Right lobe of liver (tissue), 6 donors: ENCODE data around the gene OPHN1. TPM values are rescaled to one million over a fixed set of nuclear protein-coding genes. Genes with fewer than 3 reads are reported as not detected.

Experiments used
- ATAC-seq, 4 donors: fragments of 200-7000 bp; cut with Tn5 transposase; one replicate each; pipeline ENCODE4 v1.9.1; 2020; ENCODE audit warnings: mild to moderate bottlenecking in 4 of 4, moderate library complexity in 4 of 4
- DNase-seq, 3 donors: peaks; one replicate each; pipeline ENCODE4 v3.0.0-alpha.2; 2020
- H3K27ac ChIP-seq, 3 donors: fragments of 200-600 bp; one replicate each; pipeline ENCODE4 v1.8.0; 2022
- H3K27me3 ChIP-seq, 2 donors: fragments of 200-600 bp; one replicate each; pipeline ENCODE4 v1.8.0; 2022
- H3K36me3 ChIP-seq, 4 donors: fragments of 200-600 bp; sonication (generic) in 1 of 4; one replicate each; pipeline versions ENCODE4 v1.5.1 to v1.8.0; 2017 to 2022; ENCODE audit warnings: control low read depth in 1 of 4
- H3K4me1 ChIP-seq, 4 donors: fragments of 200-600 bp; sonication (generic) in 1 of 4; one replicate each; pipeline versions ENCODE4 v1.5.1 to v1.8.0; 2017 to 2022; ENCODE audit warnings: control low read depth in 1 of 4
- H3K4me3 ChIP-seq, 3 donors: fragments of 200-600 bp; one replicate each; pipeline ENCODE4 v1.8.0; 2022
- H3K9me3 ChIP-seq, 4 donors: fragments of 200-600 bp; sonication (generic) in 1 of 4; one replicate each; pipeline versions ENCODE4 v1.5.1 to v1.8.0; 2017 to 2022; ENCODE audit warnings: control low read depth in 1 of 4
- POLR2A ChIP-seq: fragments of 450-650 bp; IDR thresholded peaks from one replicate; pipeline ENCODE4 v1.6.1; 2017; ENCODE audit warnings: antibody characterized with exemption, mild to moderate bottlenecking
- WGBS: methylation state at CpG from one replicate; pipeline ENCODE4 v1.1.6; 2018; ENCODE audit warnings: low coverage, low lambda C conversion rate; ENCODE audit not compliant: insufficient coverage; ENCODE audit errors: missing lambda C conversion rate; 5-methylcytosine and 5-hydroxymethylcytosine counted together
- intact Hi-C, 2 donors: fragments of 100-400 bp; cut with DNase I; formaldehyde crosslinking; loops; one replicate each; pipeline versions ENCODE4 v1.11.2 to v1.14.1; 2022
- total RNA-seq, 6 experiments: library from RNA; depleted of rRNA in 2 of 6; stranded (reverse); fragments of >200 nt in 2 of 6; fragmentation: NEBNext Ultra II Directional in 3 of 6; extraction: Animal tissue kit (Norgen Biotek cat#: 25700) in 3 of 6; gene quantifications; one replicate each; pipeline versions ENCODE4 v1.1.0 to v1.2.4, GENCODE V29; 2016 to 2023
- TF ChIP-seq, protein P1 (sequence below), 4 donors: fragments of 200-600 bp in 3 of 4; fragments of 450-650 bp in 1 of 4; IDR thresholded peaks; one replicate each; pipeline versions ENCODE4 v1.5.1 to v1.8.0; 2016 to 2022; ENCODE audit warnings: antibody characterized with exemption in 4 of 4, mild to moderate bottlenecking in 2 of 4
- donor health status: DM: no; HTN: yes; CAD: no.
- donor health status: DM: no; HTN: no; CAD: no.
- donor health status: DM: no; HTN: no; CAD: no.
- donor health status: DM: no; HTN: yes; CAD: no.
- donor health status: DM: no; HTN: yes; CAD: no.

The OPHN1 gene
- total RNA-seq, 6 experiments from 2014 or later, result 0.47 to 1.2 (median 0.81) TPM

DNA sequence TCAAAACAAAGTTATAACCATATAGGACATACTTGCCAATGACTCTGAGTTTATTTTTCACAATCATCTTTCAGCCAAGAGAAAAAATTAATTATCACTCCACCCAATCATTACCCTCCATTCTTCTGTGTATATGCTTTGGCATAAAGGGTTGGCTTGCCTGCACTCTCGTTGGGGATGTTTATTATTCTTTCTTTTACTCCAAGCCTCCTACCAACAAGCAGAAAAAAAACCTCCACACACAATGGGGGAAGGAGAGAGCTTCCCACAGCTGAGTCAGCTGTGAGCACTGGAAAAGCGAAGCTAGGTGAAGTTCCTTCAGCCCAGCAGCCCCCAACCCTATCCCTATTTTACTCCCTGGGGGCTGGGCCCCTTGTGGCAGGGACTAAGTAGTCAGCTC, 1.5 kb downstream of the OPHN1 start:
- WGBS, result 28% methylated on average over 2 of the region's 2 CpGs
- Histone ChIP-seq H3K27ac (no peak overlapping the region), H3K4me3 (no peak overlapping the region), H3K4me1 (no peaks in the 10 kb centered on the region), H3K27me3 (no peaks in the 10 kb centered on the region), H3K9me3 (no peaks in the 10 kb centered on the region), H3K36me3 (no peaks in the 10 kb centered on the region)
- no peak for DNase-seq
- ATAC-seq, result no peak
- TF ChIP-seq POLR2A, result no peak
- TF ChIP-seq, protein P1, sequence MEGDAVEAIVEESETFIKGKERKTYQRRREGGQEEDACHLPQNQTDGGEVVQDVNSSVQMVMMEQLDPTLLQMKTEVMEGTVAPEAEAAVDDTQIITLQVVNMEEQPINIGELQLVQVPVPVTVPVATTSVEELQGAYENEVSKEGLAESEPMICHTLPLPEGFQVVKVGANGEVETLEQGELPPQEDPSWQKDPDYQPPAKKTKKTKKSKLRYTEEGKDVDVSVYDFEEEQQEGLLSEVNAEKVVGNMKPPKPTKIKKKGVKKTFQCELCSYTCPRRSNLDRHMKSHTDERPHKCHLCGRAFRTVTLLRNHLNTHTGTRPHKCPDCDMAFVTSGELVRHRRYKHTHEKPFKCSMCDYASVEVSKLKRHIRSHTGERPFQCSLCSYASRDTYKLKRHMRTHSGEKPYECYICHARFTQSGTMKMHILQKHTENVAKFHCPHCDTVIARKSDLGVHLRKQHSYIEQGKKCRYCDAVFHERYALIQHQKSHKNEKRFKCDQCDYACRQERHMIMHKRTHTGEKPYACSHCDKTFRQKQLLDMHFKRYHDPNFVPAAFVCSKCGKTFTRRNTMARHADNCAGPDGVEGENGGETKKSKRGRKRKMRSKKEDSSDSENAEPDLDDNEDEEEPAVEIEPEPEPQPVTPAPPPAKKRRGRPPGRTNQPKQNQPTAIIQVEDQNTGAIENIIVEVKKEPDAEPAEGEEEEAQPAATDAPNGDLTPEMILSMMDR (IDR thresholded peaks at IDR 0.05), result no peak
- intact Hi-C loops, result no loop called here

DNA sequence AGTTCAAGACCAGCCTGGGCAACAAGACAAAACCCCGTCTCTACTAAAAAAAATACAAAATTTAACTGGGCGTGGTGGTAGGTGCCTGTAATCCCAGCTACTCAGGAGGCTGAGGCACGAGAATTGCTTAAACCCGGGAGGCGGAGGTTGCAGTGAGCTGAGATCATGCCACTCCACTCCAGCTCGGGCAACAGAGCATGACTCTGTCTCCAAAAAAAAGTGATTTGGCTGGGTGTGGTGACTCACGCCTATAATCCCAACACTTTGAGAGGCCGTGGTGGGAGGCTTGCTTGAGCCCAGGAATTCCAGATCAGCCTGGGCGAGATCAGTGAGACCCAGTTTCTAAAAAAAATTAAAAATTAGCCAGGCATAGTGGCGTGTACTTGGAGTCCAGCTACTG, 4.1 kb downstream of the OPHN1 start:
- H3K27me3 ChIP-seq, result no peaks in the 10 kb centered on the region
- WGBS, result 68% methylated on average over 10 of the region's 10 CpGs

DNA sequence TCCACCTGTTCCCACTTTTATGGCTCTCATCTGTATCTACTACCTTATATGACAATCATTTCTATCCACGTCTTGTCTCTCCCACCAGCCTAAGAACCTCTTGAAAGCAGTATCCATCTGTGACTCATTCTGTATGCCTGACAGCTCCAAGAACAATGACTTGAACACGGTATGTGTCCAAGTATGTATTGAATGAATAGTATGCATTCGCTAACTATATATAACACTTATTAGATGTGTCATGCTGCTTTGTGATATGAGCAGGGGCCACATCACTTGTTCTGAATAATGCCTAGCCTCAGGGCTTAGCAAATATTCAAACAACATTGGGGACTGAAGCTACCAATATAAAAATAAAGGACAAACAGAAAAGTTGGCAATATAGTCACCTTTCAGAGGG, 4.9 kb downstream of the OPHN1 start:
- TF ChIP-seq, protein P1 (IDR thresholded peaks at IDR 0.05), result no peak
- no peak for TF ChIP-seq POLR2A
- ATAC-seq (no peak), DNase-seq (no peak)
- no peak overlapping the region for H3K27ac ChIP-seq
- H3K27me3 ChIP-seq, result no peaks in the 10 kb centered on the region
- intact Hi-C loops, result no loop called here
- no peaks in the 10 kb centered on the region for H3K9me3 ChIP-seq
- H3K4me1 ChIP-seq, result no peaks in the 10 kb centered on the region
- WGBS, result 57% methylated on average over 3 of the region's 3 CpGs
- H3K36me3 ChIP-seq, result no peaks in the 10 kb centered on the region
- H3K4me3 ChIP-seq, result no peak overlapping the region

More for the DNA sequence above, 4.1 kb downstream of the OPHN1 start:
- H3K4me3 ChIP-seq, result no peak overlapping the region
- DNase-seq, result no peak
- H3K27ac ChIP-seq, result no peak overlapping the region
- intact Hi-C loops, result no loop called here
- no peaks in the 10 kb centered on the region for H3K9me3 ChIP-seq
- TF ChIP-seq, protein P1 (IDR thresholded peaks at IDR 0.05), result no peak
- TF ChIP-seq POLR2A, result no peak
- ATAC-seq, result no peak
- no peaks in the 10 kb centered on the region for H3K4me1 ChIP-seq
- H3K36me3 ChIP-seq, result no peaks in the 10 kb centered on the region

DNA sequence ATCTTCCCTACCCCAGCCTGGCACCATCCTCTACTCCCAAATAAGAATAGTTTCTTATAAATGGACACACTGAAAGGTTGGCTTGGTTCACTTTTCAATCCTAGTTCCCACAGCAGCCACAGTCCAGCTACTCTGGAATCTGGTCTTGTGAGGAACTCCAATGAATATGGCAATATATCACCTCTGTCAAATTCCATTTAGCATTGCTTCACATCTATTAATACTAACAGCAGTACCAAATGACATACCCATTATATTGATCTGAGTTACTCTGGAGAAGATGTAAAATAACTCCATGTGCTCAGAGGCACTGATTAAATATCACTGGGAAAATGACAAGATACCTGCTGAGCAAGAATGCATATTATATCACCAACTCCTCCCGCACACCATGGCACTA, 8.6 kb downstream of the OPHN1 start:
- WGBS, result 80% methylated on average over 1 of the region's 1 CpG
- H3K27me3 ChIP-seq, result no peaks in the 10 kb centered on the region
- intact Hi-C loops, result no loop called here
- TF ChIP-seq, protein P1 (IDR thresholded peaks at IDR 0.05), result no peak
- no peak overlapping the region for H3K27ac ChIP-seq
- DNase-seq (no peak), ATAC-seq (no peak)
- H3K4me3 ChIP-seq, result no peak overlapping the region
- no peaks in the 10 kb centered on the region for H3K9me3 ChIP-seq
- H3K4me1 ChIP-seq, result no peaks in the 10 kb centered on the region
- H3K36me3 ChIP-seq, result no peaks in the 10 kb centered on the region

DNA sequence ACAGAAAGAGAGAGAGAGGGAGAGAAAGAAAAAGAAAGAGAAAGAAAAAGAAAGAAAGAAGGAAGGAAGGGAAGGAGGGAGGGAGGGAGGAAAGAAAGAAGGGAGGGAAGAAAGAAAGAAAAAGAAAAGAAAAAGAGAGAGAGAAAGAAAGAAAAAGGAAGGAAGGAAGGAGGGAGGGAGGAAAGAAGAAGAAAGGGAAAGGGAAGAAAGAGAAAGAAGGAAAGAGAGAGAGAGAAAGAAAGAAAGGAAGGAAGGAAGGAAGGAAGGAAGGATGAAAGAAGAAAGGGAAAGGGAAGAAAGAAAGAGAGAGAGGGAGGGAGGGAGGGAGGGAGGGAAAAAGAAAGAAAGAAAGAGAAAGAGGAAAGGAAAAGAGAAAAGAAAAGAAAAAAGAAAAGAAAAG, 10.8 kb downstream of the OPHN1 start:
- intact Hi-C loops, result no loop called here
- no peaks in the 10 kb centered on the region for H3K36me3 ChIP-seq
- no peaks in the 10 kb centered on the region for H3K4me1 ChIP-seq
- no peak overlapping the region for H3K4me3 ChIP-seq
- no peaks in the 10 kb centered on the region for H3K27me3 ChIP-seq
- TF ChIP-seq, protein P1 (IDR thresholded peaks at IDR 0.05), result no peak
- no peak for TF ChIP-seq POLR2A
- H3K9me3 ChIP-seq, result no peaks in the 10 kb centered on the region
- no peak for DNase-seq
- ATAC-seq, result no peak
- no peak overlapping the region for H3K27ac ChIP-seq
